Endothelial cell of umbilical vein (primary cell): Measurements from ENCODE around the gene PTCSC3. TPM values are rescaled to one million over a fixed set of nuclear protein-coding genes. Genes with fewer than 3 reads are reported as not detected.

Experiments
- BruUV-seq: library from RNA; stranded (reverse); fragments of 400-500 nt; replicated peaks from 2 replicates; lab custom pipeline; 2021; lab: Mats Ljungman, UMichigan
- CTCF ChIA-PET: fragments of 300-600, 350-600 bp; sonication (Branson Sonifier 250); formaldehyde crosslinking; loops from one replicate; lab custom pipeline; 2021; ENCODE audit warnings: antibody characterized with exemption, inconsistent platforms; lab: Charles Lee
- POLR2A ChIA-PET: fragments of 300-600, 350-600 bp; sonication (Branson Sonifier 250); formaldehyde crosslinking; loops from one replicate; lab custom pipeline; 2021; ENCODE audit warnings: antibody characterized with exemption, inconsistent platforms; lab: Charles Lee
- DNase-seq: peaks from one replicate; pipeline ENCODE4 v3.0.0-alpha.2; 2011; ENCODE audit warnings: low read depth, low spot score
- FAIRE-seq: peaks from 2 replicates; lab custom pipeline; 2011; peaks lifted over from hg19 to GRCh38; lab: Jason Lieb, UNC
- H2AFZ ChIP-seq: 2 replicates; pipeline ENCODE4 v1.6.0; 2012; ENCODE audit warnings: low read depth, low read length, control low read depth, inconsistent platforms
- H3K27ac ChIP-seq: 2 replicates; pipeline ENCODE4 v1.5.1; 2011; ENCODE audit warnings: low read depth, mild to moderate bottlenecking, control low read depth, low read length, moderate library complexity; ENCODE audit not compliant: insufficient read depth
- H3K27me3 ChIP-seq, 2 experiments: 2 replicates each; pipeline versions ENCODE4 v1.6.0 to v1.6.1; 2011; ENCODE audit warnings: low read length in 2 of 2, mixed read lengths in 1 of 2; ENCODE audit not compliant: control insufficient read depth in 2 of 2, insufficient read depth in 2 of 2
- H3K36me3 ChIP-seq, 2 experiments: 2 replicates in 1 of 2; 3 replicates in 1 of 2; pipeline ENCODE4 v1.5.1; 2011; ENCODE audit warnings: low read length in 2 of 2, mild to moderate bottlenecking in 1 of 2, moderate library complexity in 1 of 2; ENCODE audit not compliant: control insufficient read depth in 2 of 2, insufficient read depth in 2 of 2; ENCODE audit errors: extremely low read depth in 1 of 2
- H3K4me1 ChIP-seq: 3 replicates; pipeline ENCODE4 v1.5.1; 2011; ENCODE audit warnings: mild to moderate bottlenecking, low read length; ENCODE audit not compliant: control insufficient read depth, insufficient read depth; ENCODE audit errors: extremely low read depth
- H3K4me2 ChIP-seq: 2 replicates; pipeline ENCODE4 v1.6.1; 2011; ENCODE audit warnings: low read length, control low read depth, mixed read lengths; ENCODE audit not compliant: insufficient read depth
- H3K4me3 ChIP-seq, 3 experiments: fragments of 200-600 bp in 1 of 3; sonication (generic), shearing (Covaris generic) in 1 of 3; replicated peaks in 1 of 3; 2 replicates each; pipeline ENCODE4 v1.5.1; 2011 to 2016; ENCODE audit warnings: control low read depth in 3 of 3, low read length in 3 of 3, mild to moderate bottlenecking in 2 of 3, inconsistent platforms in 1 of 3, low read depth in 1 of 3, moderate library complexity in 1 of 3; ENCODE audit not compliant: insufficient read depth in 1 of 3
- H3K79me2 ChIP-seq: 2 replicates; pipeline ENCODE4 v1.6.0; 2012; ENCODE audit warnings: low read length, inconsistent platforms; ENCODE audit not compliant: control insufficient read depth, insufficient read depth
- H3K9ac ChIP-seq: replicated peaks from 2 replicates; pipeline ENCODE3; 2011; ENCODE audit warnings: low read length, control low read depth; ENCODE audit not compliant: insufficient read depth; ENCODE audit errors: extremely low read depth
- H3K9me1 ChIP-seq: replicated peaks from 3 replicates; pipeline ENCODE4 v1.6.0; 2011; ENCODE audit warnings: mild to moderate bottlenecking, low read length; ENCODE audit not compliant: control insufficient read depth, insufficient read depth; ENCODE audit errors: extremely low read depth
- H3K9me3 ChIP-seq: replicated peaks from 2 replicates; pipeline ENCODE4 v1.5.1; 2012; ENCODE audit warnings: low read length, inconsistent platforms; ENCODE audit not compliant: control insufficient read depth, insufficient read depth
- H4K20me1 ChIP-seq: replicated peaks from 2 replicates; pipeline ENCODE3; 2011; ENCODE audit warnings: mild to moderate bottlenecking, low read length; ENCODE audit not compliant: control insufficient read depth, insufficient read depth; ENCODE audit errors: extremely low read depth
- CTCF ChIP-seq, 2 donors: IDR thresholded peaks; 1 replicate in 1 of 2; 2 replicates in 1 of 2; pipeline ENCODE4 v1.5.1; 2011; ENCODE audit warnings: low read length in 2 of 2, mild to moderate bottlenecking in 2 of 2, moderate library complexity in 2 of 2, control low read depth in 1 of 2, inconsistent platforms in 1 of 2, low read depth in 1 of 2; ENCODE audit not compliant: insufficient read depth in 1 of 2; ENCODE audit errors: extremely low read depth in 1 of 2
- EZH2 ChIP-seq: IDR thresholded peaks from 2 replicates; pipeline ENCODE4 v1.6.1; 2012; ENCODE audit warnings: borderline replicate concordance, low read depth, mild to moderate bottlenecking, moderate library complexity, low read length, inconsistent platforms; ENCODE audit not compliant: severe bottlenecking
- FOS ChIP-seq: IDR thresholded peaks from 2 replicates; pipeline ENCODE4 v1.6.1; 2011; ENCODE audit warnings: mild to moderate bottlenecking, low read length, moderate library complexity, borderline replicate concordance; ENCODE audit not compliant: insufficient read depth
- GATA2 ChIP-seq: IDR thresholded peaks from 2 replicates; pipeline ENCODE4 v1.7.0; 2011; ENCODE audit warnings: low read depth, mild to moderate bottlenecking, moderate library complexity, mixed read lengths, low read length; ENCODE audit not compliant: insufficient read length, insufficient read depth
- JUN ChIP-seq: IDR thresholded peaks from 2 replicates; pipeline ENCODE4 v1.6.1; 2011; ENCODE audit warnings: borderline replicate concordance, low read depth; ENCODE audit not compliant: insufficient read length, insufficient read depth
- MYC ChIP-seq: IDR thresholded peaks from one replicate; pipeline ENCODE4 v1.6.1; 2011; ENCODE audit warnings: mild to moderate bottlenecking, low read depth, low read length
- POLR2A ChIP-seq: IDR thresholded peaks from 2 replicates; pipeline ENCODE4 v1.6.1; 2012; ENCODE audit warnings: low read depth, mild to moderate bottlenecking, control low read depth, low read length
- POLR2AphosphoS5 ChIP-seq: IDR thresholded peaks from 2 replicates; pipeline ENCODE4 v1.6.1; 2012; ENCODE audit warnings: low read depth, mild to moderate bottlenecking, control low read depth, low read length, moderate library complexity; ENCODE audit not compliant: insufficient read depth
- dilution Hi-C: fragments of 300-500 bp; cut with MboI; formaldehyde crosslinking; loops from one replicate; pipeline ENCODE4 v1.15.0; 2019; ENCODE audit warnings: low sequenced_read_pairs; ENCODE audit not compliant: extremely low pct_ligation_motif_present
- intact Hi-C: fragments of 100-400 bp; cut with micrococcal nuclease; formaldehyde crosslinking; loops from one replicate; pipeline ENCODE4 v1.10.0; 2022
- polyA plus RNA-seq, 4 experiments: library from polyadenylated mRNA; depleted of rRNA in 3 of 4; stranded (reverse) in 3 of 4; unstranded in 1 of 4; fragments of >200 nt; gene quantifications; 2 replicates each; pipeline versions ENCODE4 v1.2.1 to v1.2.3, GENCODE V29; 2011 to 2012; ENCODE audit warnings: missing spikeins in 1 of 4
- total RNA-seq: library from RNA; stranded (reverse); gene quantifications from 2 replicates; pipeline ENCODE4 v1.2.3, GENCODE V29; 2021
- TF ChIP-seq, protein P1 (sequence below): IDR thresholded peaks from 2 replicates; pipeline ENCODE4 v1.6.1; 2011; ENCODE audit not compliant: insufficient read depth, insufficient read length

The PTCSC3 gene
- total and polyA plus RNA-seq, 2 donors (not counting 3 experiments of a cell fraction or from before 2014, with no cell fraction given): not detected

DNA sequence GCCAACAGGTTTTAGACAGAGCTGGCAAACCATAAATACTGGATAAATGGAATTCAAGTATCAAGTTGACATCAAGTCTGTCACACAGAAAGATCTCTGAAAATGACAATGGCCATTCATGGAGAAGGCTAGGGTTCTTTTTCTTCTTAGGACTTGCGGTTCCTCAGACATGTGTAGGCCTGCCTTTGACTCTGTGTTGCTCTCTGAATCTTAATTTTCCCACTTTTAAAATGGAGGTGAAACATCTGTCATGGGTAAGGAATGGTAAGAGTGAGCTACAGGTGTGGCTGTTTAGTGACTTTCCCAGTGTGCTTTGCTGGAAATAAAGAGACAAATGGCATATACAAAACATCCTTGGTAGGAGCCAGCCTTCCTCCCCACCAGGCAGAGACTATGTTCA, 79.2 kb downstream of the PTCSC3 start:
- Histone ChIP-seq H3K9me3 (no peaks in the 10 kb centered on the region), H2AFZ (no peak overlapping the region), H3K27me3 (no peaks in the 10 kb centered on the region), H3K4me1 (no peaks in the 10 kb centered on the region), H4K20me1 (no peaks in the 10 kb centered on the region), H3K79me2 (no peaks in the 10 kb centered on the region), H3K27ac (no peak overlapping the region), H3K36me3 (no peaks in the 10 kb centered on the region), H3K4me3 (no peak overlapping the region), H3K9ac (no peak overlapping the region), H3K9me1 (no peaks in the 10 kb centered on the region), H3K4me2 (no peak overlapping the region)
- CTCF ChIA-PET: interaction anchor here (0.8 kb wide), 1 partner anchor 28 kb away, joined by 5 read pairs; no protein-coding TSS in a partner anchor
- intact Hi-C loops (no loop called here), dilution Hi-C loops (no loop called here)
- FAIRE-seq: no peak
- no peak for DNase-seq
- no TSS peak for BruUV-seq
- POLR2A ChIA-PET: no interaction called here
- TF ChIP-seq EZH2 (no peak), MYC (no peak), POLR2AphosphoS5 (no peak), JUN (no peak), FOS (no peak), CTCF (IDR thresholded peaks at IDR 0.05; ENCODE audit: extremely low read depth in 1 of 2, insufficient read depth in 1 of 2, low read depth in 1 of 2, low read length in 2 of 2) (no peak), GATA2 (no peak), POLR2A (no peak)
- TF ChIP-seq, protein P1, sequence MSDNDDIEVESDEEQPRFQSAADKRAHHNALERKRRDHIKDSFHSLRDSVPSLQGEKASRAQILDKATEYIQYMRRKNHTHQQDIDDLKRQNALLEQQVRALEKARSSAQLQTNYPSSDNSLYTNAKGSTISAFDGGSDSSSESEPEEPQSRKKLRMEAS: no peak
